ENCODE data around the gene LMNTD2.

The LMNTD2 gene

GRCh38 chr11:508956-509355, 51.6 kb downstream of the LMNTD2 start:
- DNase-seq, result no peak

- no peak for DNase-seq
Measured at GRCh38 chr11:507727-508515, 52.6 kb downstream of the LMNTD2 start.

GRCh38 chr11:506995-507726, 53.4 kb downstream of the LMNTD2 start, which contains the start of gene RNH1:
Gene RNH1 (minus strand): TSS chr11:507242. CDS start chr11:502162, 5,080 bp downstream.
- DNase-seq, result peak; percentile 23

- DNase-seq, result peak; percentile 76
Measured at GRCh38 chr11:506238-506994, 54.1 kb downstream of the LMNTD2 start.

GRCh38 chr11:504994-505344, 55.6 kb downstream of the LMNTD2 start:
- DNase-seq, result no peak
